Erythroblast (primary cell): ENCODE results near the gene SPPL2B.

Source experiments
- GATA1 ChIP-seq: IDR thresholded peaks from 2 replicates; pipeline ENCODE4 v1.6.1; 2011; ENCODE audit warnings: low read depth, mild to moderate bottlenecking, control low read depth, low read length, moderate library complexity
- POLR2A ChIP-seq: IDR thresholded peaks from 2 replicates; pipeline ENCODE4 v1.6.1; 2011; ENCODE audit warnings: mild to moderate bottlenecking, low read length

- TF ChIP-seq GATA1 (no peak), POLR2A (no peak)
Measured at GRCh38 chr19:2352121-2352520, 23.6 kb downstream of the SPPL2B start.
